ENCODE measurements around the gene ITM2C.

- TF ChIP-seq CBX8 (IDR thresholded peaks at IDR 0.05; ENCODE audit: borderline replicate concordance, low read depth, low read length), result no peak
- no peak for TF ChIP-seq EP300 (IDR thresholded peaks at IDR 0.05; ENCODE audit: borderline replicate concordance in 1 of 2, low read depth in 2 of 2, low read length in 2 of 2)
Measured at GRCh38 chr2:230823264-230823964, 41.3 kb upstream of the ITM2C start.
